Pancreas (tissue), 10 donors: ENCODE data around the gene MCM7. TPM values are rescaled to one million over a fixed set of nuclear protein-coding genes. Genes with fewer than 3 reads are reported as not detected.

Experiments
- ATAC-seq, 4 donors: fragments of 200-7000 bp; cut with Tn5 transposase; one replicate each; pipeline versions ENCODE4 v1.8.0 to v1.9.1; 2020; ENCODE audit warnings: mild to moderate bottlenecking in 4 of 4, moderate library complexity in 4 of 4
- DNase-seq, 6 donors: peaks; one replicate each; pipeline ENCODE4 v3.0.0-alpha.2; 2020
- FAIRE-seq: peaks from 2 replicates; lab custom pipeline; 2012; peaks lifted over from hg19 to GRCh38; lab: Jason Lieb, UNC
- H3K27ac ChIP-seq, 4 donors: fragments of 200-600 bp; sonication (generic); 1 replicate in 3 of 4; 2 replicates in 1 of 4; pipeline versions ENCODE4 v1.5.0 to v1.8.0; 2020
- H3K27me3 ChIP-seq, 4 donors: fragments of 200-600 bp; one replicate each; pipeline ENCODE4 v1.8.0; 2021
- H3K36me3 ChIP-seq, 3 donors: fragments of 200-600 bp; sonication (generic) in 1 of 3; one replicate each; pipeline versions ENCODE4 v1.5.0 to v1.8.0; 2020 to 2021
- H3K4me1 ChIP-seq, 3 donors: fragments of 200-600 bp; one replicate each; pipeline ENCODE4 v1.8.0; 2021
- H3K4me3 ChIP-seq, 4 donors: fragments of 200-600 bp; sonication (generic) in 2 of 4; one replicate each; pipeline versions ENCODE4 v1.5.0 to v1.8.0; 2020 to 2021
- H3K9me3 ChIP-seq, 4 donors: fragments of 200-600 bp; one replicate each; pipeline ENCODE4 v1.8.0; 2021
- WGBS, 2 donors: extraction: QIAGEN DNeasy Blood & Tissue Kit; methylation state at CpG; one replicate each; pipeline ENCODE4 v1.1.7; 2013; 5-methylcytosine and 5-hydroxymethylcytosine counted together
- intact Hi-C, 3 donors: fragments of 100-400 bp; cut with DNase I; formaldehyde crosslinking; loops; one replicate each; pipeline versions ENCODE4 v1.11.1 to v1.14.2; 2022
- polyA plus RNA-seq, 2 donors: library from polyadenylated mRNA; stranded (reverse); fragments of 200-250 nt; gene quantifications; one replicate each; pipeline ENCODE4 v1.2.3, GENCODE V29; 2013
- total RNA-seq, 6 donors: library from RNA; stranded (reverse); fragmentation: NEBNext Ultra II Directional in 4 of 6; extraction: Animal tissue kit (Norgen Biotek cat#: 25700) in 4 of 6; gene quantifications; one replicate each; pipeline versions ENCODE4 v1.2.1 to v1.2.4, GENCODE V29; 2021 to 2023
- TF ChIP-seq, protein P1 (sequence below), 4 donors: fragments of 200-600 bp; sonication (generic) in 3 of 4; IDR thresholded peaks; one replicate each; pipeline versions ENCODE4 v1.5.0 to v1.8.0; 2021; ENCODE audit warnings: antibody characterized with exemption in 4 of 4
- donor health status: healthy with polysubstance abuse.
- donor health status: DM: no; HTN: no; CAD: no; lungs with moderate emphysema.
- donor health status: DM: no; HTN: no; CAD: no.
- donor health status: control.
- donor health status: control.
- donor health status: Bipolar disorder and iron deficiency.
- donor health status: DM: yes; HTN: yes; CAD: no.
- donor health status: DM: no; HTN: no; CAD: no.
- donor health status: DM: no; HTN: no; CAD: no.
- donor health status: DM: yes; HTN: yes; CAD: no.

MCM7 gene
- total and polyA plus RNA-seq, 8 donors = 21.7 to 77.0 (median 27.4) TPM

DNA sequence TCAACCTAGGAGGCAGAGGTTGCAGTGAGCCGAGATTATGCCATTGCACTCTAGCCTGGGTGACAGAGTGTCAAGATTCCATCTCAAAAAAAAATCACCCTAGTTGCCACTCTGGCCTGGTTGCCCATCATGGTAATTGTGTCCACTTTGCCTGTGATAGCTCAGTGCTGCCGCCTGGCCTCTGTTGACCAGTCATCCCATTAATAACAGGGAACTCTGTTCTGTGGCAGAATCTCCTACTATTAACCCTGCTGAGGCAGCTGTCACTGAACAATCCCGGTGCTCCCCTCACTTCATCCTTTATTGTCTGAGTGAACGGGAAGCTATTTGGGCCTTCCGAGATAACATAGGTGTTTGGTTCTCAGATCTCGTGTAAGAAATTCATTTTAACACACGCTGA lies 34.2 kb downstream of the MCM7 start:
- Histone ChIP-seq H3K36me3 (peaks cover 11 to 45% (median 23%) of the 10 kb centered on the region in 3 donors), H3K27me3 (no peaks in the 10 kb centered on the region), H3K27ac (no peak overlapping the region), H3K4me1 (no peaks in the 10 kb centered on the region), H3K4me3 (no peak overlapping the region), H3K9me3 (peaks cover 0 to 2% (median 0%) of the 10 kb centered on the region in 4 donors)
- 90 to 91% methylated on average over 7 of the region's 7 CpGs for WGBS, 2 donors
- intact Hi-C loops = no loop called here
- ATAC-seq (no peak), FAIRE-seq (no peak), DNase-seq (no peak)
- TF ChIP-seq, protein P1, sequence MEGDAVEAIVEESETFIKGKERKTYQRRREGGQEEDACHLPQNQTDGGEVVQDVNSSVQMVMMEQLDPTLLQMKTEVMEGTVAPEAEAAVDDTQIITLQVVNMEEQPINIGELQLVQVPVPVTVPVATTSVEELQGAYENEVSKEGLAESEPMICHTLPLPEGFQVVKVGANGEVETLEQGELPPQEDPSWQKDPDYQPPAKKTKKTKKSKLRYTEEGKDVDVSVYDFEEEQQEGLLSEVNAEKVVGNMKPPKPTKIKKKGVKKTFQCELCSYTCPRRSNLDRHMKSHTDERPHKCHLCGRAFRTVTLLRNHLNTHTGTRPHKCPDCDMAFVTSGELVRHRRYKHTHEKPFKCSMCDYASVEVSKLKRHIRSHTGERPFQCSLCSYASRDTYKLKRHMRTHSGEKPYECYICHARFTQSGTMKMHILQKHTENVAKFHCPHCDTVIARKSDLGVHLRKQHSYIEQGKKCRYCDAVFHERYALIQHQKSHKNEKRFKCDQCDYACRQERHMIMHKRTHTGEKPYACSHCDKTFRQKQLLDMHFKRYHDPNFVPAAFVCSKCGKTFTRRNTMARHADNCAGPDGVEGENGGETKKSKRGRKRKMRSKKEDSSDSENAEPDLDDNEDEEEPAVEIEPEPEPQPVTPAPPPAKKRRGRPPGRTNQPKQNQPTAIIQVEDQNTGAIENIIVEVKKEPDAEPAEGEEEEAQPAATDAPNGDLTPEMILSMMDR (IDR thresholded peaks at IDR 0.05) = no peak

DNA sequence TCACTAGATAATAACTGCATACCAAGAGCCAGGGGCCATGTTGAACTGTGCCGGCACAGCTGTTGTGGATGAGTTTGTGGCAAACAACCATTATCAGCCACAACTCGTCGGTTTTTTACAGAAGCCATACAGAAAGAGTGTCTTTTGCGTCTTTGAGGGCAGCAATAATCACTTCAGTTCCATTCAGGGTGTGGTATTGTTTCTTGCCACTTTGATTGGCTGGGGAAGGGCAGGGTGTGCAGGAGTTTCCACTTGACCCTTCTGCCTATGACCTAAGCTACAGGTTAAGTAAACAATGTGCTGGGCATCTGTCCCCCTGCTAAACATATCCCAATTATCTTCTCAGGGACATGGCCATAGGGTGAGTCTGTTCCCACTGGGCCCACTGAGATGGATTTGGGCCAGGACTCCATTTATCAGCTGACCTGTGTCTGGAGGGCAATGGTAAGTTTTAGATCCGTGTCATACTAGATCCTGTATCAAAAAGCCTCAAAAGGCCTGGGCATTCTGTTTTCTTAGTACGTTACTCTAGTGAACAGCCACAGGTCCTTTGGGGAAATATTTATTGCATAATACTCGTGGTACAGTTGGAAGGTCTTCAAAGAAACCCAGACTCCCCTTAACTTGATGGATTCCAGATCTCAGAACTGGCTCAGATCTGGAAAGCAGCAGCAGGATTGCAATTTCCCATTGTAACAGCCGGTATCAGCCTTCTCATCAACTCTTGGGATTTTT lies 35.6 kb downstream of the MCM7 start:
- Histone ChIP-seq H3K9me3 (no peaks in the 10 kb centered on the region), H3K4me3 (no peak overlapping the region), H3K36me3 (peaks cover 0 to 32% (median 9%) of the 10 kb centered on the region in 3 donors), H3K27me3 (no peaks in the 10 kb centered on the region), H3K27ac (no peak overlapping the region), H3K4me1 (no peaks in the 10 kb centered on the region)
- ATAC-seq (peak in 3 of 4 donors; percentile 50 to 53 (median 52)), DNase-seq (no peak), FAIRE-seq (no peak)
- 59 to 60% methylated on average over 8 of the region's 8 CpGs for WGBS, 2 donors
- TF ChIP-seq, protein P1 (IDR thresholded peaks at IDR 0.05) = no peak
- intact Hi-C loops = no loop called here

DNA sequence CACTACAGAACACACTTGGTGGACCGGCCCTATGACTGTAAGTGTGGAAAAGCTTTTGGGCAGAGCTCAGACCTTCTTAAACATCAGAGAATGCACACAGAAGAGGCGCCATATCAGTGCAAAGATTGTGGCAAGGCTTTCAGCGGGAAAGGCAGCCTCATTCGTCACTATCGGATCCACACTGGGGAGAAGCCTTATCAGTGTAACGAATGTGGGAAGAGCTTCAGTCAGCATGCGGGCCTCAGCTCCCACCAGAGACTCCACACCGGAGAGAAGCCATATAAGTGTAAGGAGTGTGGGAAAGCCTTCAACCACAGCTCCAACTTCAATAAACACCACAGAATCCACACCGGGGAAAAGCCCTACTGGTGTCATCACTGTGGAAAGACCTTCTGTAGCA lies 37.0 kb downstream of the MCM7 start:
- Histone ChIP-seq H3K4me3 (no peak overlapping the region), H3K27ac (no peak overlapping the region), H3K36me3 (peaks cover 0 to 26% (median 0%) of the 10 kb centered on the region in 3 donors), H3K9me3 (no peaks in the 10 kb centered on the region), H3K4me1 (no peaks in the 10 kb centered on the region), H3K27me3 (no peaks in the 10 kb centered on the region)
- TF ChIP-seq, protein P1 (IDR thresholded peaks at IDR 0.05) = no peak
- DNase-seq (no peak), FAIRE-seq (no peak), ATAC-seq (no peak)
- WGBS, 2 donors = 85 to 91% methylated on average over 9 of the region's 9 CpGs
- intact Hi-C loops = no loop called here

DNA sequence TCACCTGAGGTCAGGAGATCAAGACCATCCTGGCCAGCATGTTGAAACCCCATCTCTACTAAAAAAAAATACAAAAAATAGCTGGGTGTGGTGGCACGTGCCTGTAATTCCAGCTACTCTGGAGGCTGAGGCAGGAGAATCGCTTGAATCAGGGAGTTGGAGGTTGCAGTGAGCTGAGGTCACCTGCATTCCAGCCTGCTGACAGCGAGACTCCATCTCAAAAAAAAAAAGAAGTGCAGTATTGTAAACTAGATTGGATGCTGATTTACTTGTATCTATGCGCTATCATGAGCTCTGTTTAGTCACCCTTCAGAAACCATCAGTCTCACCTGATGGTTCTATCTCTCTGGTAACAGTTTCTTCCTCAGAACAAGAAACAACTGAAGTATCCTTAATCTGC lies 37.8 kb downstream of the MCM7 start:
- no peaks in the 10 kb centered on the region for H3K9me3 ChIP-seq
- H3K4me1 ChIP-seq = no peaks in the 10 kb centered on the region
- no peak for FAIRE-seq
- intact Hi-C loops = no loop called here
- peaks cover 0 to 32% (median 2%) of the 10 kb centered on the region in 3 donors for H3K36me3 ChIP-seq
- TF ChIP-seq, protein P1 (IDR thresholded peaks at IDR 0.05) = no peak
- DNase-seq = no peak
- WGBS, 2 donors = 94 to 98% methylated on average over 4 of the region's 4 CpGs
- H3K27ac ChIP-seq = no peak overlapping the region
- H3K27me3 ChIP-seq = no peaks in the 10 kb centered on the region
- ATAC-seq = no peak
- no peak overlapping the region for H3K4me3 ChIP-seq
